ENCODE measurements around the gene TBC1D7. TPM values are rescaled to one million over a fixed set of nuclear protein-coding genes. Genes with fewer than 3 reads are reported as not detected.

Gene TBC1D7
- 10.6 and 18.1 TPM in 2 replicates for total RNA-seq (2014; rRNA removed)
- 22.1 TPM for polyA plus RNA-seq (2012)

DNA sequence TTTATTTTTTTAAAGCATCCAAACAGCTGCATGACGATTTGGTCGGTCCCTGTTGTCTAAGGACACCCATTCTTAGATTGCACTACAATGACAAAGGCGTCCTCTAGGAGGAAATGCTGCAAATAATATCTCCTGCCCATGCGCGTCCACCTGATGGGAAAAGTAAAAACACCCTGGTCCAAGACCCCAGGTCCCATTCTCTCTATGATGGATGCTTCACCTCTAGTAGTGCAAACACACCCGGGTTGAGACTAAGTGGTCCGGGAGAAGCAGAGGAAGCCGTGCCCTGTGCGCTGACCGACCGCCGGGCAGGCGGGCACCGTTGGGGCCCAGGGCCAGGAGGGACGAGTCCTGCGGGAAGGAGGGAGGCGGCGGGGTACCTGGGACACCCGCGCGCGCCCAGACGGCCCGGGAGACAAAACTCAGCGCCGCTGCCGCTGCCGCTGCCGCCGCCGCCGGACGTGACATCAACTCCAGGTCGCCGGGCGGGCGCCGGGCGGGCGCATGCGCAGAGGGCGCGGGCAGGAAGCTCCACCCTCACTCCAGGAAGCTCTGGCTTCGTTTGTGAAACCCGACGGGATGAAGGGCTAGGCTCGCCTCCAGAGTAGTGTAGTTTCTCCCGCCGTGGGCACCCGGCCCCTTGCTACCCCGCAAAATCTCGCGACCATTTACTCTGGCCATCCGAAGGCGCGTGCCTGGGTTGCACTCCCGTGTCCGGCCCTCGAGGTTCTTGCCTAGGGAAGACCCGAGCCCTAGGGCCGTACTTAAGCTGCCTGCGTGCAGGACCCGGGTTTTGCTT is at the start of gene TBC1D7:
TSS of gene TBC1D7 (minus strand) at position 462 of the 799 bp plus-strand sequence. CDS start 1,639 bp downstream, outside the sequence.
- peak; percentile 88 for DNase-seq (ENCODE audit: low read depth)

DNA sequence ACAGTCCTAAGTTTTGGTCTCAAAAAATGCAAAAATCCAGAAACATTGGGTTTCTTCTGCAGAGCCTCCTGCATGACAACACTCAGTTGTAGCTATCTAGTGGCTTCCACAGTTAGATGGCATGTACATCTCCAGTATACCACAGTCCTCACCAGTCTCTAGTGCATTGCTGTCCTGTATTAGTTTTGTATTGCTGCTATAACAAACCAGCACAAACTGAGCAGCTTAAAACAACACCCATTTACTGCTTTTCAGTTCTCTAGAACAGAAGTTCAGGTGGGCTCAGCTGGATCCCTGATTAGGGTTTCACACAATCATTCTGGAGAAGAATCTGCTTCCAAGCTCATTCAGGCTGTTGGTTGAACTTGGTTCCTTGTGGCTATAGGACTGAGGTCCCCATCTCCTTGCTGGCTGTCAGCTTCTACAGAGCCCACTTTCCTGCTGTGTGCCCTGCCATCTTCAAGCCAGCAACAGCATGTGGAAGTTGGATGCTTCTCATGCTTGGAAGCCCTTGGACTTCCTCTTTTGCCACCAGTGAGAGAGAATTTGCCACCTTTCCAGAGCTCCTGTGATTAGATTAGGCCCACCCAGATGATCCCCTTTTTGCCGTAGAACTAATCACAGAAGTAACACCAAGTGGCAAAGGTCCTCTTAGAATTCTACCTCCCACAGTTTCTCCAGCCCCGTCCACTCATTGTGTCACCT is 48.9 kb upstream of the TBC1D7 start:
- no peak for DNase-seq (ENCODE audit: low read depth)

DNA sequence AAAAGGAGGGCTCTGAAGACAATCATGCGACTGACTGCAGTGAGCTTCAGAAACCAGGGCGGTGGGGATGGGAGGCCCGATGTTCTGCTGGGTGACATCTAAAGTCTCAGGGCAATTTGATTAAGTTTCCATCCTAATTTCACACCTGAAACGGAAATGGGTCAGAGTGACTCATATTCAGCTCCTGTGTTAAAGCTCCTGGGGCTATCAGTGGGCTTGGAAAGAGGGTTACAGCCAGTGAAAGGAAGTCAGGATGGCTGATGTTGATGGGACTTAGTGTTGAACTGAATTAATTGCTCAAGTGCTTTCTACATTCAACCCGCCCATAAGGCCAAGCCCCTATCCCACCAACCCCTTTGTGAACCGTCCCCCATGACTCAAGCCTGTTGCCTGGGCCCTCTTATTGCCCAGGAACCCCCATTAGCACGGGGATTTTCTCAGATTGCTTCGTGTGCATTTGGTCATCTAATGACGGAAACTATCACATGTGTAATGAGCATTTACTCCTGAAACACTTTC is 47.1 kb upstream of the TBC1D7 start:
- DNase-seq (ENCODE audit: low read depth) = no peak

DNA sequence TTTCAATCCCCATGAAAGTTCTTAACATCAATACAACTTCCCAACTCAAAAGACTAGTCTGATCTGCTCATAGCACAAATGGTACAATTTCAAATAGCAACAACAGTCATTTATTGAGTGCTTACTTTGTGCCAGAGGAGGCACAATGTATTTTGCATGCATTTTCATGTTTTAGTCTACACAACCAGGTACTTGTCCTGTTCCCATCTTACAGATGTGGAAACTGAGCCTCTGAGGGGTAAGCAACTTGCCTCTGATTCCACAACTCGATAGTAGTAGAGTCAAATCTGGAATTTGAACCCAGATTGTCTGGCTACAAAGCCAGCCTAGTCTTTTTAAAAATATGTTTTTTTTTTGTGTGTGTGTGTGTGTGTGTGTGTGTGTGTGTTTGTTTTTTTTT is 45.6 kb upstream of the TBC1D7 start:
- DNase-seq (ENCODE audit: low read depth) = no peak

DNA sequence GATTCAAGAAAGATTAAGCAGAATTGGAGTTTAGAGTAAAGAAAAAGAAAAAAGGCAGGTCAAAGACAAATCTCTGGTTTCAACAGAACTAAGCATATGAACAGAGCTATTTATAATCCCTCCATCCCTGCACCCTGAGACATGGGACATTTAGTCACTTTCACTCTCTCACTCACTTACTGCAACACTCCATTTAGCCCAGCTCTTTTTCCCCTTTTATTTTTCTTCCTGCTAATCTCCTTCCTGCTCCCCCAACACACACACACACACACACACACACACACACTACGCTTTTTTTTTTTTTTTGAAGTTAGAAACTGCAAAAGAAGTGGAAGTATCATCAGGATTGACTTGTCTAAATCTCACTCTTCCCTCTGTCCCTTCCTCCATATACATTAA is 45.1 kb upstream of the TBC1D7 start:
- DNase-seq (ENCODE audit: low read depth) = peak; percentile 35

DNA sequence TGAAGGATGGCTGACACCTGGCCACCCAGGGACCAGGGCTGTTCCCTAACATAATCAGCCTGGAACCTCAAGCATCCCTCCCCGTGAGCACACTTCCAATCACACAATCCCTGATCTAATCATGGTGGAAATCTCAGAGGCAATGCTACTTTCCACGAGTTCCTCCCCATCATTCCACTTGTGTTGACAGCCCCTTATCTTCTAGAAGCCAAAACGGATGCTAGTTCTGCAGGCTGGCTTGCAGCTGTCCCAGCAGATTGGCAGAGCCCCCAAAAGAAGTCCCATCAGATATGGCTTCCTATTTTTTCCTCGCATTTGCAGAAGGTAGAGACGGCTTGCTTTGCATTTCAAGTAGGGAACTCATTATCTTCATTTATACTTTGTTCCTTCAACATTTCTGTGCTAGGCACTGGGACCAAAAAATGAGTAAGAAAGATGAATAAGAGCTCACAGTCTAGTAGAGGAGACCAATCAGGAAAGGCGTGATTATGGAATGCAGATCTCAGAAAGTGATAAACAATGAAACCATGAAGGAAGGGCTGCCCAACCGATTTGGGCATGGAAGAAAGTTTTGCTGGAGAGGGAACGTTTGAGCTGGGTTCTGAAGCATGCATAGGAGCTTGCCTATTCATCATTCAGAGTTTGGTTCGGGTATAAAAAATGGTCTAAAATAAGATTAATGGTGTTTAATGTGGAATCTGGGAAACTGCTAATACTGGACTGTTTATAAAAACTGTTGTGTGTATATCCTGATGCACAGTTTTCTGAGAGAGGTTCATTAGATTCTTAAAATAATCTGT is 44.6 kb upstream of the TBC1D7 start:
- no peak for DNase-seq (ENCODE audit: low read depth)

DNA sequence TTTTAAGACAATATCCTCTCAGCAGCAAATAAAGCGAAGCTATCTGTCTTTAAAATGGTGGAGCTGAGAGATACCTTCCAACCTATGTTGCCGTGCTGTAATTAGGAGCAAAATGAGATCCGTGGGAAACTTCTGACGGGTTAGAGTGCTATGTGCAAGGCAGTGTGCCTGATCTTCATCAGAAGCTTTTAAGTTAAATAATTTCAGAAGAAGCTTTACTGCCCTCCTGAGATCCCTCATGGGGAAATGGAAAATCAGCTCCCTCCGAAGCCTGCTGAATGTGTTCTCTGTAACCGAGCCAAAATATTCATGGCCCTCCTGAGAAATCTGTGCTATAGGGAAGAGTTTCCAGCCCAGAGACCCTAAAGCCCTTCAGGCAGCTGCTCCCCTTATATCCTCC is 43.7 kb upstream of the TBC1D7 start:
- no peak for DNase-seq (ENCODE audit: low read depth)

DNA sequence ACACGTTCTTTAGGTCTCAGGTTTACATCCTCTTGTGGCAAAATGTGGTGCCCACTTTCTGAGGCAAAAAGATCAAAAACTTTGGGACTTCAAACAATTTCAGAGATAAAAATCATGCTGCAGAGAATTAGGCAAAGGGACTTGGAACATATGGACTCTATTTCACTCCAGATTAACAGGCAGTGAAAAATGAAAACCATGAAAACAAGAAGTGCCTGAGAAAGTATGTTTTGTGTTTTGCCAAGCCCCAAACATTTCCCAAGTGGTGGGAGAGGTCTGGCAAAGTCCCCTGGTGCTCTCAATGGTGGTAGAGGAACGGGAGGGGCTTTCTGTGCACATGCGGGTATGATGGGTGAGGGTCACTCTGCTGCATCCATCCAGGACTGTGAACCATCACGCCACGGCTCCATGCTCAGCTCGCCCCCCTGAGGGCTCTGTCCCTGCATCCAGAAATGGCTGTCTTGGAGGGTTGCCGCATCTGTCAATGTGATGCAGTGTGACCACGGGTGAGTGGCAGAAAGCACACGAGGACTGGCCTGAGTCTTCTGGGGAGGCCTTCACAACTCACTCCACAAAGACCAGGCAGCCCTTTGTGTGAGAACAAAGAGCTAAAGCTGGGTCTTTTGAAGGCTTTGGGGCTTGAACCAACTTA is 43.2 kb upstream of the TBC1D7 start:
- no peak for DNase-seq (ENCODE audit: low read depth)

DNA sequence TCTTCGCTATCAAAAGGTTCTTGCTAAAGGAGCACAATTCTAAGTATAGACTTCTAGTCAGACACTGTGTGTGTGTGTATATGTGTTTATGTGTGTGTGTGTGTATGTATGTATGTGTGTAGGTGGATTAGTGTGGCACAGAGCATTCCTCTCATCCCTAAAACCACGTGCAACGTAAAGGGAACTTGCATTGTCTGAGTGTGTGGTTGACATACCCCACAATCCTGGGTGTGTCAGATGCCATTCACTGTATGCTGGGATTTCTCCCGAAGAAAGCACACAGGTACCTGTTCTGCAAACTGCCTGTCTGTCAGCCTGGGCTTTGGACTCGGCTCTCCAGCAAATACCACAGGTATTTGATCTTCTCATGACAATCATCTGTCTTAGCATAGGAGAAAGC is 42.3 kb upstream of the TBC1D7 start:
- DNase-seq (ENCODE audit: low read depth) = no peak

DNA sequence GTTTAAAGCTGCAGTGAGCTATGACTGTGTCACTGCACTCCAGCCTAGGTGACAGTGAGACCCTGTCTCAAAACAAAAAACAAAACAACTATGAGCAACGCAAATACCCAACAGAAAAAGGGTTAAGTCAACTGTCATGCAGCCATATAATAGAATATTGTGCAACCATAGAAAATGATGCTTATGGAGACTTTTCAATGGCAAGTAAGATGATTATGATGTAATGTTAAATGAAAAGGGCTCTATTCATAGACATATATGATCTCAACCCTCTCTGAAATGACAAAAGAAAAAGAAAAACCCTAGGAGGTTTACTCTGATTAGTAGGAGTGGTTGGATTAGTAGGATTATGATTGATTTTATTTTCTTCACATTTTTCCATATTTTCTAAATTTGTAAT is 41.3 kb upstream of the TBC1D7 start:
- DNase-seq (ENCODE audit: low read depth) = no peak

DNA sequence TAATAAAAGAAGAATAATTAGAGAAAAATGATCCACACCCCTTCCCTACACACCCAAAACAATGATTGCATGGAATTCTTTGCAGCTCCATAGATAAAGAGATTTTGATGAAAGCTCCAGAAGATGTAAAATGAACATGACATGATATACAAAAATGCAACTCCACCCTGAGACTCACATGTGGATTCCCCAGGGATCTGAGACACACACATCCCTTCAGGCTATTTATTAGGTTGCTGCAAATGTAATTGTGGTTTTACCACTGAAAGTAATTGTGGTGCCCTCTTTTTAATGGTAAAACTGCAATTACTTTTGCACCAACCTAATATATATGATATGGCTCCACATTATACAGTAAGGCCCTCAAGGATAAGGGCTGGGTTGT is 40.4 kb upstream of the TBC1D7 start:
- DNase-seq (ENCODE audit: low read depth) = peak; percentile 27

DNA sequence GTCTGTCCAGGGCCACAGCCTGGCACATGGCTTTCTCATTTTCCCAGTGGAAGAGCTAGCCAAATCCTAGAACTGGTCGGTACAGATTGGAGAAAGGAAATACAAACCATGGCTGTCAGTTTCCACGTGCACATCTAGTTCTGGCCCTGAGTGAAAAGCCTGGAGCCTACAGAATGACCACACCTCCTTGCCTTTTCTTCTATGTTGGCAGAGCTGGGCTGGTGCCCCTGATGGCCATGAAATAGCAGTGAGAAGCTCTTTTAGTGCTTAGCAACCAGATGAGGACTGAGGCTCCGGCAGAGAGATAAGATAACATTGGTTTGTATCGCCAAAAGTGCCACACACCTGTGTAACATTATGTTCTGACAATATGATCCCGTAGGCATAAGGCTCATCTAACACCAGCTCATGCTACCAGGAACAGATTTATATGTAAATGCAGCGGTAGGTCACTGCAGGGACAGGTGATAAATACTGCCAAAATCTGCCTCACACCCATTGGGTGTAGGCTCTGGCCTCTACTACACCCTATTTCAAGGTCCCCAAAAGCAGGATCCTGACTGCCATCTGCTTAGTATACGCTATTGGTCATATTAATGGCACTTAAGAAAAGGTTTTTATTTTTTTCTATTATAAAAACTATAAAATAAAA is 39.9 kb upstream of the TBC1D7 start:
- DNase-seq (ENCODE audit: low read depth) = no peak

DNA sequence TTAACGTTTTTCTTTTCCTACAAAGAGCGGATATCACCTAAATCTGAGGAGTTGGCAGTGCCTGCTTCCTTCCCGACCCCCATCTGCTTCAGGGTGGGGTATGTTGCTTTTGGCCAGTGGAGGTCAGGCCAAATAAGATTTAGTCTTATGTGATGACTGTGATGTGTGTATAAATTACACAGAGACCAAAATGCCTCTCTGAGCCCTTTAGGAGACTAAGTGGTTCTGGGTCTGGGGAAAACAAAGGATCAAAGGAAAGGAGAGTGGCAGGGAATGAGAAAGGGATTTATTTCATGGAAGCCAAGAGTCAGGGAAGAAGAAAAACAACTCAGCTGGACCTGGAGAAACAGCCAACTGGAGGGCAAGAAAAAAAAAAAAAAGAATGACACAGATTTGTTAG is 39.1 kb upstream of the TBC1D7 start:
- DNase-seq (ENCODE audit: low read depth) = no peak

DNA sequence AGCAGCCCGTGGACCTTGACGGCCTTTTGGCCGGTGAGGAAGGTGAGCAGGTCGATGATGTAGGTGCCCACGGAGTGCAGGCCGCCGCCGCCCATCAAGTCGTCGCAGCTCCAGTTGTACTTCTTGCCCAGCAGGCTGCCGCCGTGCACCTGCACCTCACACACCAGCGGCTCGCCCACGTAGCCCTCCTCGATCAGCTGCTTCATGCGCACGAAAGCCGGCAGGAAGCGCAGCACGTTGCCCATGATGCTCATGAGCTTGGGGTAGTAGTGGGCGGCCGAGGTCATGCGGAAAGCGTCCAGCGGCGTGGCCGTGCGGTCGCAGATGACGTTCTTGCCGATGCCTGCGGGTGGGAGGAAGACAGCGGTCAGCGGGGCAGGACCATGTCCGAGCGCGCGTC is 37.0 kb upstream of the TBC1D7 start:
- no peak for DNase-seq (ENCODE audit: low read depth)

DNA sequence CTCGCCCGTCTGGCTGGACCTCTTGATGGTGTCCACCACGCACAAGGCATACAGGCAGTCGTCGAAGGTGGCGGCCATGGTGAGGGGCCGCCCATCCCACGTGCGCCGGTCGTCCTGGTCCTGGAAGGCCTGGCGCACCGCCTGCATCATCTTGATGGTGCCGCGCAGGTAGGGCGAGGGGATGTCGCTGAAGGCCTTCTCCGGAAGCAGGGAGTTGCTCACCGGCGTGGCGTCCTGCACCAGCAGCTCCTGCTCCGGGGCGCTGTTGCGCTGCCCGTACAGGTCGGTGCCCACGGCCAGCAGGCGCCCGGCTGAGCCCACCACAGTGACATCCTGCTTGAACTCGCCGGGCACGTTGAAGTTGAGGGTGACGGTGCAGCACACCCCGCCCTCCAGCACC is 36.5 kb upstream of the TBC1D7 start:
- no peak for DNase-seq (ENCODE audit: low read depth)

DNA sequence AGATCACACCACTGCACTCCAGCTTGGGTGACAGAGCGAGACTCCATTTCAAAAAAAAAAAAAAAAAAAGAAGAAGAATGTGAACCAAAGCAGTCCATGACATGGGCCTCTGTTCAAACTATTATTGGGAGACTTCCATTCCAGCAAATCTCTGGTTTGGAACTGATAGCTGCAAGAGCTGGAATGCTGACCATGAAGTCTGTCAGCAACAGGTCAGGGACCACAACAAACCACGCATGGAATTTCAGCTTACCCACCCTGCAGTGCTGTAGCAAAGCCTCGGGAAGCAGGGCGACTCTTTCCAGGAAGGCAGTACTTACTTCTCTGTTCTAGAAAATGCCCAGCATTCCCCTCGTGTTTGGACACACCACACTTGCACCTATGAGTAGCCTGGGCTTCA is 34.1 kb upstream of the TBC1D7 start:
- DNase-seq (ENCODE audit: low read depth) = peak; percentile 30

DNA sequence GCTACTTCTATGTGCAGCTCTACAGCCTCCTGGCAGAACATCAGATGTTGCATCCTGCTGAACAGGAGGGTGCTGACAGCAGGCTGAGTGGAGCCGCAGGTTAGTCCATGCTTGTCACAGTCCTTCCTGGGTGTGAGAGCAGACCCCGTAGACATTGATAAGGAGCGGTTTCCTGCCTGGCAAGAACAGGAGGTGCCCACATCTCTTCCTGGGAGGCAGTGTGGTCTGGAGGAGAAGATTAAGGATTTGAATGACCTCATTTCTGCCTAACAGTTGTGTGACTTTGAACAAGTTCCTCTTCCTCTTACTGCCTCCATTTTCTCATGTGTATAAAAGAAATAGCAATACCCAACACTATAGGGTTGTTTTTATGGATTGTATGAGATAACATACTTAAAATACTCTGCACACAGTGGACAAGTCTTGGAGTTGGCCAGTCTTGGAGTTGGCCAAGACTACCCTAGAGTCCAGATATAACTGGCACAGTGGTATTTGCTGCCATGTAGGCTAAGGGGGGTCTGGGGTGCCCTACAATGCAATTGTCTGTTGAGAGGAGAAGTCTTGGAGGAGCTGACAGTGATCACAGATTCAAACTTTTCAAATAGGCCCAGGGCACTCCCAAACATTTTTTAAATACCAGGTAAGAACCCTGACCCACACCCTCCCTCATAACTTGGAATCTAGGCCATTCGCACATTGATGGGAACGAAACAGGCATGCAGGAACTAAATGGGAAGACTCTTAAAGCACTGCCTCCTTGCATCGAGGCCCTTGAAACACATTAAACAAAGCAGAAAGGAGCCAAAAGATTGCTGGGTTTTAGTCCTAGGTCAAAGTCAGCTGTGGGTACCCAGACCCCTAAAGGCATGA is 32.6 kb upstream of the TBC1D7 start:
- no peak for DNase-seq (ENCODE audit: low read depth)

DNA sequence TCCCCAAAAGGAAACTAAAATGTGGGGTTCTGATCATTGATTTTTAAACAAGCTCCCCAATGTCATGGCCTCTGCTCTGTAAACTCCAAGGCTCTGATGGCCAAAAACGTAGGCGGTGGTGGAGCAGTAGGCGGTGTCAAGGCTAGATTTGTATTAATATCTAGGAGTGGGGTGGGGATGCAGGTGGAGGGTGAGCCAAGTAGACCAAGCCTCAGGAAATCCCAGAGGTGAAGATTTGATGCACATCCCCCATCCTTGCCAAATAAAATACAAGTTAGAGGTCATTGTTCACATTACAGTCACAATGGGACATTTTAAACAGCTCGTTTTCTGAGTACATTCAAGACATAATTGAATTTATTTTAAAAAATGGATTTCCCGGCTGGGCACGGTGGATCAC is 30.9 kb upstream of the TBC1D7 start:
- DNase-seq (ENCODE audit: low read depth) = no peak

DNA sequence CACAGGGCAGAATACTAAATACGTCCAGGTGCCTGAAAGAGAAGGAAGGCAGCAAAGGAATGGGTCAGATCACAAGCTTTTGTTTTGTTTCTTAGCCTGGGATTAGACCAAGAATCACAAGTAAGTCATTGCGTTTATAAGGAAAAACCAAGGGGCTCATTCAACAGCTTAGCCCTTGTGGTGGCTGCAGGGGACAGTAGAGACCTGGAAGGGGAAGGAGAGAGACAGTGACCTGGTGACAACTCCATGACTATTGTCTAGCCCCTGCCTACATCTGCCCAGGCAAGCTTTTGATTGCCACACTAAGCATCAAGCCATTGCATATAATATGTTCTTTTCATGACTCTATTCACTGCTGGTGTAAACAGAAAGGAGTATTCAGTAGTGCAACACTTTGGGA is 30.2 kb upstream of the TBC1D7 start:
- DNase-seq (ENCODE audit: low read depth) = no peak

DNA sequence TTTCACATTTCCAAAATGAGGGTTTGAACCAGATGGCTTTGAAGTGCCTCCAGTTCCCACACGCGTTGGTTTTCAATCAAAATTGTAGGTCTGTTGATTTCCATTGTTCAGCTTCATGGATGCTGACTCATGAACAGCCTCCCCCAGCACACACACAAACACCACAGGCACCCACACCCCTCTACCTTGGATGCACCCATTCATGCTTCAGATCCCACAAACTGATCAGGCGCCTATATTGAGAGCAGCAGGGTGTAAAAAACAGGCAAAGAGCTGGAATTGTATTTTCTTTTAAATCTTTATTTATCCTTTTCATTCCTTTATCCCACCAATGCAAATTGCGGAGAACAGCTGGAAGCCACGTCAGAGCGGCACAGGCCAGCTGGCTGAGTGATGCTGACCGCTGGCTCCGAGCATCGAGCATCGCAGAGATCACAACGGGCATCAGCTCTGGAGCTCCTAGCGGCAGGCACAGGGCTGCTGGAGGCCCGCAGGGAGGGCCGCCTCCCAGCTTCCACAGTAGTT is 29.3 kb upstream of the TBC1D7 start:
- DNase-seq (ENCODE audit: low read depth) = peak; percentile 93
